ENCODE results near the gene OR5K3.
A peak's percentile ranks its signal among the peaks of the same experiment; 100 is the strongest.
"Not testable (repeated sequence)": the region's sequence is repeated elsewhere in the genome, so short reads cannot be mapped to it uniquely, and the experiment has no call there.

OR5K3 gene, protein sequence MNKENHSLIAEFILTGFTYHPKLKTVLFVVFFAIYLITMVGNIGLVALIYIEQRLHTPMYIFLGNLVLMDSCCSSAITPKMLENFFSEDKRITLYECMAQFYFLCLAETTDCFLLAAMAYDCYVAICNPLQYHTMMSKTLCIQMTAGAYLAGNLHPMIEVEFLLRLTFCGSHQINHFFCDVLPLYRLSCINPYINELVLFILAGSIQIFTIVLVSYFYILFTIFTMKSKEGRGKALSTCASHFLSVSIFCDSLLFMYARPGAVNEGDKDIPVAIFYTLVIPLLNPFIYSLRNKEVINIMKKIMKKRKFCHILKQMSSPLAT

DNA sequence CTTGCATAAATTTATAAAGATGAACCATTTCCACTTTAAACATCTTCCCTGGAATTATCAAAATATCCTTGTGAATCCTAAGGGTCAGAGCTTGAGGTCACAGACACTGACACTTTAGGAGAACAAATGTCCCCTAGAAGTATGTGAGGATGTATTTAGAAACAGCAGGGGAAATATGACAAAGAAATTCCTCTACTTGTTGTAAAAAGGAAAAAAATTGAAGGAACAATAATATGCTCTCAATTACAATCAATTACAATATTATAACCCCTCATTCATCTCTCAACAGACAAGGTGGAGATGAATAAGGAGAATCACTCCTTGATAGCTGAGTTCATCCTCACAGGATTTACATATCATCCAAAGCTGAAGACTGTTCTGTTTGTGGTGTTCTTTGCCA, at the start of gene OR5K3:
OR5K3 (plus strand) TSS at position 301 of the 400 bp plus-strand sequence; CDS start at position 301, 0 bp downstream.
- no peak for DNase-seq (ENCODE audit: low read depth, low spot score)
- no peak within 1 kb of the TSS for H3K27ac ChIP-seq

DNA sequence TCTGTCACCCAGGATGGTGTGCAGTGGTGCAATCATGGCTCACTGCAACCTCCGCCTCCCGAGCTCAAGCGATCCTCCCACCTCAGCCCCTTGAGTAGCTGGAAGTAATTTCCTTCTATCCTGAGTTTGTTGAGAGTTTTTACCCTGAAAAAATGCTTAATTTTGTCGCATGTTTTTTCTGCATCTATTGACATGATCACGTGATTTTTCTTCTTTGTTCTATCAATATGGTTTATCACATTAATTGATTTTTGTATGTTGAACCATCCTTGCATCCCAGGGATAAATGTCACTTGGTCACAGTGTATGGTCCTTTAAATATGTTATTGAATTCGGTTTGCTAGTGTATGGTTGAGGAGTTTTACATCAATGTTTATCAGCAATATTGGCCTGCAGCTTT, 48.7 kb upstream of the OR5K3 start:
- DNase-seq (ENCODE audit: low read depth, low spot score): no peak
- no peak overlapping the region for H3K27ac ChIP-seq

DNA sequence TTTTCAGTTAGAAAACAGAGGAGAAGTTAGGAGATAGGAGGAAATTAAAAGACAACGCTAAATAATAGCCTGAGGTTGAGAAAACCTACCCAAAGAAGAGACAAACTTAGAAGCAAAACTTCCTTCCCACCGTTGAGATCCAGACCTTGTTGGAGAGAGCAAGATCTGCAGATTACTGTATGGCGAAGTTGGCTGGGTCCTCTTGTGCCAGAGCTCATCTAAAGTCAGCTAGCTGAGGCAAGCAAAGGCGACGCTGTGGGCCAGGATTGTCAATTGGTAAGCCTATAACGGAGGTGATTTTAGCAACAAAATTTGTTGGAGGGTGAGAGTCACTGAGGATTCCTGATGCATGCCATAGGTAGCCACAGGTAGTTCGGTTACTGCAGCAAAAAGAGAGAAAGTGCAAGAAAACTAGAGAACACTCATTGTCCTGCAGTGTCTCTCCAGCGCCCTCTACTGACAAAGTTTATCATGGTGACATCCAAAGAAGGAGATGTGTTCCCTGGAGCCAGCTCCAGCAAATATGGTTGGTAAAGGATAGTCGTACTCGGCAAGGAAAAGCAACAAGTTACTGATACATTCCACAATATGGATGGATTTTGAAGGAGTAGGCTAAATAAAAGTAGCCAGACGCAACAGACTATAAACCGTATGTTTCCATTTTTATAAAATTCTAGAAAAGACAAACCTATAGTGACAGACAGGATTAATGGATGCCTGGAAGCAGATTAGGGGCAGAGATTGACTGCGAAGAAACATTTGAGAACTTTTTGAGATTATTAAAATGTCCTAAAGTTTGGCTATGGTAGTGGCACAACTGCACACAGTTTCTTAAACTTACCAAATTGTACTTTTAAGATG, 46.6 kb upstream of the OR5K3 start:
- peak; percentile 8 for DNase-seq (ENCODE audit: low read depth, low spot score)
- no peak overlapping the region for H3K27ac ChIP-seq

DNA sequence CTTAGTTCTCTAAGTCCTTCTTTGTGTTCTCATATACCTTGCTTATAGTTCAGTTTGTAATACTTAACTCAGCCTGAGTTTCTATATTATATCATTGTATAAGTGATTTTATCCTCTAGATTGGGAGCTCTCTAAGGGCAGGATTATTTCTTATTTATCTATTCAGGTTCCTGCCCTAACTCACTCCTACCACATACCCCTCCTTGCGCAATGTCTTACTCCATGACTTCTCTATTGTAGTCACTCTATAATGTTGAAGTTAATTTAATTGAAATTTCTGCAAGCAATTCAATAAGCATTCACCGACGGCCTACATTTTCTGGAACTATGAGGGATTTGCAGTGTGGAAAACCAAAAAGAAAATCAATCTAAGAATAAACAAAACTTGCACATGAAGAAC, 40.4 kb upstream of the OR5K3 start:
- no peak for DNase-seq (ENCODE audit: low read depth, low spot score)
- no peak overlapping the region for H3K27ac ChIP-seq

DNA sequence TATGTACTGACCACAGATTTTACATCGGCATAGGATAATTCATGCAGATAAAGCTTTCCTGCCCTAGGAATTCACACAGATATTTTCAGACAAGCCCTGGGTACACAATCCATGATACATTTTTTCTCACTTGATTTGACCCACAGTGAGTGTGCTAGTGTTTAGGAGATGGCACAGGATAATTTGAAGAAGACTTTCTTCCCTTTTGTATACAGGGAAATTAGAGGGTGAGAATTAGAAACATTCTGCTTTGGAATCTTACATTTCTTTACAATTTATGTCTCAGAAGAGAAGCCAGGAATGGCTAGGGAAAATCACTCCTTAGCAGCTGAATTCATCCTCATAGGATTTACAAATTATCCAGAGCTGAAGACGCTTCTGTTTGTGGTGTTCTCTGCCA, 36.9 kb upstream of the OR5K3 start, which contains the start of gene OR5K4:
OR5K4 (plus strand) TSS at position 301 of the 400 bp plus-strand sequence; CDS start at position 301, 0 bp downstream.
- DNase-seq (ENCODE audit: low read depth, low spot score): no peak
- H3K27ac ChIP-seq: no peak within 1 kb of the TSS

DNA sequence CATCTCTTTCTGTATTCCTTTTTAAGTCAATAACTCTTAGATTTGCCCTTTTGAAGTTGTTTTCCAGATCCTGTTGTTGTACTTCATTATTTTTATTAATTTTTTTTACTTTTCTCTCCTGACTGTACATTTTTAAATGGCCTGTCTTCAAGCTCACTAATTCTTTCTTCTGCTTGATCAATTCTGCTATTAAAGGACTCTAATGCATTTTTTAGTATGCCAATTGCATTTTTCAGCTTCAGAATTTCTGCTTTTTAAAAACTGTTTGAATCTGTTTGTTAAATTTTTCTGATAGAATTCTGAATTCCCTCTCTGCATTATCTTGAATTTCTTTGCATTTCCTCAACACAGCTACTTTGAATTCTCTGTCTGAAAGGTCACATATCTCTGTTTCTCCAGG, 31.2 kb upstream of the OR5K3 start:
- no peak for DNase-seq (ENCODE audit: low read depth, low spot score)
- H3K27ac ChIP-seq: no peak overlapping the region

DNA sequence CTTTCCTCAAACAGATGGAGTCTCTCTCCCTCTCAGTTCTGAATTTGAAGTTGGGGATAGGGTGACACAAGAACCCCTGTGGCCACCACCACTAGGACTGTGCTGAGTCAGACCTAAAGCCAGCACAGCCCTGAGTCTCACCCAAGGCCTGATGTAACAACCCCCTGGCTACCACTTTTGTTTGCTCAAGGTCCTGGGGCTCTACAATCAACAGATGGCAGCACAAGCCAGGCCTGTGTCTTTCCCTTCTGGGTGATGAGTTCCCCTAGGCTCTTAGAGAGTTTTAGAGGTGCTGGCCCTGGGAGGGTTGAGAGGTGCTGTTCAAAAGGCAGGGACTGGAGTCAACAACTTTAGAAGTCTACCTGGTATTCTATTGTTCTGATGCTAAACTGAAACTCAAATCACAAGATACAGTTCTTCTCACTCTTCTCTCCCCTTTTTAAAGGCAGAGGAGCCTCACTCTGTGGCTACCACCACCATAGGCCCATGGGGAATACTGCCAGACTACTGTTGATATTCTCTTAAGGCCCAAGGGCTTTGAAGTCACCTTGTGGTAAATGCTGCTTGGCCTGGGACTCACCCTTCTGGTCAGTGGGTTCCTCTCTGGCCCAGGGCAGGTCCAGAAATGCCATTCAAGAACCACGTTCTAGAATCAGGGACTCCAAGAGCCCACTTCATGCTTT, 30.3 kb upstream of the OR5K3 start:
- no peak overlapping the region for H3K27ac ChIP-seq
- peak; percentile 18 for DNase-seq (ENCODE audit: low read depth, low spot score)

DNA sequence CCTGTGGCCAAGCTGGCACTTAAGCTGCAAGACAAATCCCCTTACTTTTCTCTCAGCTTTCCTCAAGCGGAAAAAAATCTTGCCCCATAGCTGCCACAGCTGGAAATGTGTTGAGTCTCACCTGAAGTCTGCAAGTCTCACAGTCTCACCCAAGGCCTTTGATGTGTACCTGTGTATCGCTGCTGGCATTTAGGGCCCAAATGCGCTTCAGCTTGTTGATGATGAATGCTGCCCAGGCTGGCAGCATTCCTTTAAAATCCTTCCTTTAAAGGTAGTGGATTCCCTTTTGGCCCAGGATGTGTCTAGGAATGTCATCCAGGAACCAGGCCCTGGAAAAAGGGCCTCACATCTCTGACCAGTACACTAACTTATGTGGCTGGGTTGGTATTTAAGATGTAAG, 29.8 kb upstream of the OR5K3 start:
- no peak for DNase-seq (ENCODE audit: low read depth, low spot score)
- H3K27ac ChIP-seq: no peak overlapping the region

DNA sequence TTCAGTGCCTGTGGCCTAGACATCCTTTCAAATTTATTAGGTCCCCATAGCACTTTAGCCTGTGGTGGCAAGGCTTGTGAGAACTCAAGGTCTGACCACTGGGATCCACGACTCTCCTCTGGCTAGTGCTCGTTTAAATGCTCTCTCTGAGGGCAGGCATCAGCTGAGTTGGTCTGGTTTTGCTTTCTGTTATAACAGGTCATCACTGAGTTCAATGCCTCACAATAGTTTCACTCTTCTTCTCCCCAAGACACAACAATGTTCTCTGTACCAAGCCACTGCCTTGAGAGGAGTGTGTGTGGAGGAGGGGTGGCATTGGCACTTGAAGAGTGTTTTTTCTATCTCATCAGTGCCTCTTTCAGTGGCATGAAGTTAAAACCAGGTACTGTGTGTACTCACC, 29.2 kb upstream of the OR5K3 start:
- DNase-seq (ENCODE audit: low read depth, low spot score): no peak
- H3K27ac ChIP-seq: no peak overlapping the region

DNA sequence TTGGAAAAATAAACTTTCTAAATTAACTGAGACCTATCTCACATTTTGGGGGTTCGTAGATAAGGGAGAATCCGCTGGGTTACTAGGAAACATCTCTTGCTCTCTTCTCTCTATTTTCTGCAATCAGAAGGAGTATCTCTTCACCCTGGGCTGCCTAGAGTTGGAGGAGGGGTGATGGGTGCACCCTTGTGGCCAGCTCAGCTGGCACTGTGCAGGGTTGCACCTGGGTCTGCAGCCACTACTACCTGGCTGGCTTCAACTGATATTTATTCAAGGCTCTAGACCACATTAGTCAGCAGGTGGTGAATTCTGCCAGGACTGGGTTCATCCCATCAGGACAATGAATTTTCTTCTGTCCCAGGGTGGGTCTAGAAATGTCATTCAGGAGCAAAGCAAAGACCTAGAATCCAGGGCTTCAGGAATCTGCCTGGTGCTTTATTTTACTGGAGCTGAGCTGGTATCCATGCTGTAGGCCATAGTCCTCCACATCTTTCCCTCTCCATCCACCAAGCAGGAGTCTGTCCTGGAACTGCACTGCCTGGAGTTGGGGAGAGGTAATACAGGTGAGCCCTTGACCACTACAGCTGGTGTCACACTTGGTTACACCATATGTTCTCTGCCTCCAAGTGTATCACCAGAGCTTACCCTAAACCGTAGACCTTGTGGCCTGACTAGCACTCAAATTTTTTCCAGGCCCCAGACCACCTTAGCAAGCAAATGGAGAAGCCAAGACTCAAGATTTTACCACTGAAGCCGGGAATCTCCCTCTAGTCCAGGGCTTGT, 22.8 kb upstream of the OR5K3 start:
- no peak for DNase-seq (ENCODE audit: low read depth, low spot score)
- no peak overlapping the region for H3K27ac ChIP-seq

DNA sequence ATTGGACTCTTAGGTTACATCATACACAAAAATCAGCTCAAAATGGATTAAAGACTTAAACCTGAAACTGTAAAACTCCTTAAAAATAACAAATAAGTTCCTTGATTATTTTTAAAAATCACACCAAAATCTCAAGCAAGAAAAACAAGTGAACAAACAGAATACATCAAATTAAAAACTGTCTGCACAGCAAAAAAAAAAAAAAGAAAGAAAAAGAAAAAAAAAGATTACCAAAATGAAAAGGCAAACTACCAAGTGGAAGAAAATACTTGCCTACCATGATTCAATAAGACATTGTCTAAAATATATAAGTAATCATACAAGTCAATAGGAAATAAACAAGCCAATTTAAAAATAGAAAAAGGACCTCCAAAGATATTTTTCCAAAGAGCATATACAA, 19.3 kb upstream of the OR5K3 start:
- H3K27ac ChIP-seq: no peak overlapping the region
- no peak for DNase-seq (ENCODE audit: low read depth, low spot score)

DNA sequence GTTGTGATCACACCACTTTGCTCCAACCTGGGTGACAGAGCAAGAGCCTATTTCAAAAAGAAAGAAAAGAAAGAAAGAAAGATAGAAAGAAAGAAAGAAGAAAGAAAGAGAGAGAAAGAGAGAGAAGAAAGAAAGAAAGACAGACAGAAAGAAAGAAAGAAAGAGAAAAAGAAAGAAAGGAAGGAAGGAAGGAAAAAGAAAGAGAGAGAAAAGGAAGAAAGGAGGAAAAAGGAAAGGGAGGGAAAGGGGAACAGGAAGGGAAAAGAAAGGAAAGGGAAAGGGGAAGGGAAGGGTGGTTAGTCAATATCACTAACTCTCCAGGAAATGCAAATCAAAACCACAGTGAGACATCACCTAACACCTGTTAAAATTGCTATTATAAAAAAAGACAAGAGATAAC, 18.6 kb upstream of the OR5K3 start:
- no peak overlapping the region for H3K27ac ChIP-seq
- DNase-seq (ENCODE audit: low read depth, low spot score): no peak

DNA sequence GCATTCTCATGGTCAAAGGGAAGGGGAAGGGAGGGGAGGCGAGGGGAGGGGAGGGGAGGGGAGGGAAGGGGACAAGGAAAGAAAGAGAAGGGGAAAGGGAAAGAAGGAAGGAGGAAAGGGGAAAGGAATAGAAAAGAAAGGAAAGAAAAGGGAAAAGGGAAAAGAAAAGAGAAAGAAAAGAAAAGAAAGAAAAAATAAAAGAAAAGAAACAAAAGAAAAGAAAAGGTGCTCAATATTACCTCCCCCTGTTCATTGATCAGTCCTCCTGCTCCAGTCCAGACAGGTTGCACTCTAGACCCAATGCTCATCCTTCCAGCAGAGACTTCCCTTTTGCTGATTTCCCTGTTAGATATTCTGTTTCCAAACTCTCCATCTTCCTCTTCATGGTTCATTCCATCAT, 18.0 kb upstream of the OR5K3 start:
- no peak overlapping the region for H3K27ac ChIP-seq
- no peak for DNase-seq (ENCODE audit: low read depth, low spot score)

DNA sequence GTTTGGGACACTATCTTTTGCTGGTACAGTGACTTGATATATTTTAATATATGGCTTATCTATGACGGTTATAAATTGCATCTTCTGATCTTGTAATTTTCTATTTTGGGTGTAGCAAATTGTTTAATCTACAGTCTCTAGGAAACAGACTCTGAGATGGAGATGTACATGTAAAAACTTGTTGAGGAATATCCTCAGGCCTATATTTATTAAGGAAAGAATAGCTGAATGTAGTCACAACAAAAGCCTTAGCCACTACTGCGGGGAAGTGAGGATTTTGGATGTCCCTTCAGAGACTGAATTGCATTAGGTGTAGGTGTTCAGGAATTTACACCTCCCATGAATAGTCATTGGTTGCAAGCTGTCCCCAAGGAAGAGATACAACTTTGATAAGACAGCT, 13.8 kb upstream of the OR5K3 start:
- no peak overlapping the region for H3K27ac ChIP-seq
- DNase-seq (ENCODE audit: low read depth, low spot score): no peak

DNA sequence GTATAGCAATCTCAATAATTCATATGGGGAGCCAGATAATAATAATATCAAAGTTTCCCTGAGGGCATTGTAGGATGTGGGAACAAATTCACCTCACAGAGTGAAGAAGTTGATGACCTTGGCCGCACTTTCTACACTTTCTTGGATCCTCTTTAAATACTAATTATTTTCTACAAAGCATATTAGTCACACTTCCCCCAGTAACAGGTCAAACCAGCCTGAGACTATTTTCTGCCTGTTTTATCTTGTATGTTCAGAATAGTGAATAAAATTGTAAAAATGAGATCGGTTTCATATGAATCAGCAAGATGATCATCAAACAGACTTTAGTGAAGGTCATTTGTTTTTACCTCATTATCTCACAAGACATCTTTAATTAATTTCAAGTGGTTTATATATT, 2.3 kb upstream of the OR5K3 start:
- no peak for DNase-seq (ENCODE audit: low read depth, low spot score)
- H3K27ac ChIP-seq: no peak overlapping the region

DNA sequence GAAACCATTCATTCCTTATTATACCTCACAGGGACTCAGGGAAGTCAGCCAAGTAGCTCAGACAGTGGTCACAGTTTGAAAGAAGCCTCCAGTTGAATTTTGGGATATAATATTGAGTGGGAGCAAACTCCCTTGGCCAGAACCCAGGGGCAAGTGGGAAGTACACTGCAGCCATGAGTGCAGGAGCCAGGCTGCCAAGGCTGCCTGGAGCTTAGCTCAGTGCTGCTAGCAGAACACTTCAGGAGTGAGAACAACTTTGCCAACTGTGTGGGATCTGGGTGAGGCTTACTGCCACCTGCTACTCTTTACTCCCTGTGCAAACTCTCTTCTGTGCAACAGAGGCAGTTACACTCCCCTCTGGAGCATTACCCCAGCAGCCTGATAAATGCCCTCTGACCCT, 4.6 kb downstream of the OR5K3 start:
- no peak for DNase-seq (ENCODE audit: low read depth, low spot score)
- H3K27ac ChIP-seq: no peak overlapping the region

DNA sequence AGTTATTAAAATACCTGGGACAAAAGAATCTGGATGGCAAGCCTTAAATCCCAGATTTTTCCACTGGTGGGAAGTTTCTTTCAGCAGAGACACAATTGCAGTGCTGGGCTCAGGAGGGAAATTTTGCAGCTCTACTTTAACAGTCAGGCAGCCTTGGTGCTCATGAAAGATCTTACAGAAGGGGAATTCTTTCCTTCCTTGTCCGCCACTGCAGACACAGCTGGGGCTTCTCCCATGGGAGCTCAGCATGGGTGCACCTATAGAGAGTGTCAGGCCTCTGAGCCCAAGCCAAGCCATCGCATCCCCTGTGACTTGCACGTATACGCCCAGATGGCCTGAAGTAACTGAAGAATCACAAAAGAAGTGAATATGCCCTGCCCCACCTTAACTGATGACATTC, 6.0 kb downstream of the OR5K3 start:
- not testable (repeated sequence) for DNase-seq (ENCODE audit: low read depth, low spot score)

DNA sequence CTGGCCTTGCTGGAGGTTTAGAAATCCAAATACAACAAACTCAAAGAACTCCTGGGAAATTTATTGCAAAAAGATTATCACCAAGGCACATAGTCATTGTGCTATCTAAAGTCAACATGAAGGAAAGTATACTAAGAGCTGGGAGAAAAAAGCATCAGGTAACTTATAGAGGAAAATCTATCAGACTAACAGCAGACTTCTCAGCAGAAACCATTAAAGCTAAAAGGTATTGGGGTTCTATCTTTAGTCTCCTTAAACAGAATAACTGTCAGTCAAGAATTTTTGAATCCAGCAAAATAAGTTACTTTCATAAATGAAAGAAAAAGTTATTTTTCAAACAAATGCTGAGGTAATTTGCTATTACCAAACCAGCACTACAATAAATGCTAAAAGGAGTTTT, 8.0 kb downstream of the OR5K3 start:
- no peak for DNase-seq (ENCODE audit: low read depth, low spot score)
- no peak overlapping the region for H3K27ac ChIP-seq

More for the DNA sequence above, 6.0 kb downstream of the OR5K3 start:
- H3K27ac ChIP-seq: not testable (repeated sequence)

DNA sequence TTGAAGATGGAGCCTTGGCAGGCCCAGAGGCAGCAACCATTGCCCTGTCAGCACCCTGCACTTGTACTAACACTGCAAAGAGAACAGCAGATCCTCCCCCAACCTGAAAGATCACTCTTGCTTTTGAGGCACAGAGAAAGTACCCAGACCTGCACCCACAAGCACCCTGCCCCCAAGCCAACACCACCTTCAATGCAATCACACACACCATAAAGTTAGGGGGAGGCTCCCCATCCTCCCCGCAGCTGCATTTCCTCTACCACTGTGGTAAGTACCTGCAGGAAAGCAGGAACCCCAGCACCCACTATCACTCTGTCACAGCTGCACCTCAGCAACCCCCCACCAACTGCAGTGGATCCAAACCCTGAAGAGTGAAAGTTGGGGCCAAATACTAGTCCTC, 12.0 kb downstream of the OR5K3 start:
- DNase-seq (ENCODE audit: low read depth, low spot score): no peak
- no peak overlapping the region for H3K27ac ChIP-seq

DNA sequence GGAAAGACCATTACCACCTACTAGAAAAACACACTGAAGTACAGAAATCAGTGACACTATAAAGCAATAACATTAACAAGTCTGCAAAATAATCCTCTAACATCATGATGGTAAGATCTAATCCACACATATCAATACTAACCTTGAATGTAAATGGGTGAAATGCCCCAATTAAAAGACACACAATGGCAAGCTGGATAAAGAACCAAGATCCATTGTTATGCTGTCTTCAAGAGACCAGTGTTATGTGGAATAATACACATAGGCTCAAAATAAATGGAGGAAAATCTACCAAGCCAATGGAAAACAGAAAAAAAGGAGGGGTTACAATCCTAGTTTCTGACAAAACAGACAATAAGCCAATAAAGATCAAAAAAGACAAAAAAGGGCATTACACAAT, 13.5 kb downstream of the OR5K3 start:
- H3K27ac ChIP-seq: no peak overlapping the region
- DNase-seq (ENCODE audit: low read depth, low spot score): no peak
